AG04450 (cell line): ENCODE results near the gene TCERG1L. TPM values are rescaled to one million over a fixed set of nuclear protein-coding genes. Genes with fewer than 3 reads are reported as not detected.
"Not testable (repeated sequence)": the region's sequence is repeated elsewhere in the genome, so short reads cannot be mapped to it uniquely, and the experiment has no call there.

ENCODE experiments used
- CTCF ChIA-PET: fragments of 300-600, 350-600 bp; formaldehyde crosslinking; extraction: SDS; loops from one replicate; lab custom pipeline; 2022; ENCODE audit warnings: antibody characterized with exemption, inconsistent platforms; lab: Charles Lee
- POLR2A ChIA-PET: fragments of 350-600 bp; formaldehyde crosslinking; extraction: SDS; loops from one replicate; lab custom pipeline; 2021; ENCODE audit warnings: antibody characterized with exemption, inconsistent platforms; lab: Yijun Ruan, JAX
- DNase-seq: peaks from one replicate; pipeline ENCODE4 v3.0.0-alpha.2; 2011; ENCODE audit warnings: low read depth, low spot score
- H3K27ac ChIP-seq: one replicate; pipeline ENCODE4 v1.5.1; 2012; ENCODE audit warnings: low read depth, low read length, control low read depth
- H3K27me3 ChIP-seq: one replicate; pipeline ENCODE4 v1.6.0; 2012; ENCODE audit warnings: low read length; ENCODE audit not compliant: control insufficient read depth, insufficient read depth
- H3K4me3 ChIP-seq: 2 replicates; pipeline ENCODE4 v1.5.1; 2011; ENCODE audit warnings: mild to moderate bottlenecking, low read depth, low read length, control low read depth
- H3K9me3 ChIP-seq: 2 replicates; pipeline ENCODE4 v1.5.1; 2012; ENCODE audit warnings: low read length; ENCODE audit not compliant: control insufficient read depth, insufficient read depth
- polyA plus RNA-seq: library from polyadenylated mRNA; depleted of rRNA; stranded (reverse); fragments of >200 nt; gene quantifications from 2 replicates; pipeline ENCODE4 v1.2.3, GENCODE V29; 2011
- TF ChIP-seq, protein P1 (sequence below): IDR thresholded peaks from 2 replicates; pipeline ENCODE4 v1.5.1; 2011; ENCODE audit warnings: low read depth, low read length, control low read depth, inconsistent platforms

TCERG1L gene
- polyA plus RNA-seq, 1 experiment = not detected

DNA sequence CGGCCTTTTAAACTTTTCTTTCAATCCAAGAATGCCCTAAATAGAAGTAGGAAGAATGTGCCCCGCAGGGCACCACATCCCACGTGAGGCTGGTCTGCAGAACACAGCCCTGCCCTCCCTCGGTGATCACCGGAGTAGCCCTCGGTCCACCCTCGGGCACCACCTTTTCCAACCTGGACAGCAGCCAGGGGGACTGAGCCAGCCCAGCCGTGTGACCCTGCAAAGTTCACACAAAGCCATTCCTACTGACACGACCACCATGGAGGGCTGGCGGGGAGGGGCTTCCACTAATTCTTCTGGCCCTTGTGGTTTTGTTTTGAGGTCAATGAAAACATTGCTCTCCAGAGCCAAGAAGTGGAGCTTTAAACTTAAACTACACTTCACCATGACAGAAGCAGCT is 132.2 kb downstream of the TCERG1L start:
- H3K9me3 ChIP-seq = peaks cover 82% of the 10 kb centered on the region
- ChIA-PET POLR2A (no interaction called here), CTCF (no interaction called here)
- H3K4me3 ChIP-seq = no peak overlapping the region
- H3K27ac ChIP-seq = no peak overlapping the region
- no peak for DNase-seq
- TF ChIP-seq, protein P1, sequence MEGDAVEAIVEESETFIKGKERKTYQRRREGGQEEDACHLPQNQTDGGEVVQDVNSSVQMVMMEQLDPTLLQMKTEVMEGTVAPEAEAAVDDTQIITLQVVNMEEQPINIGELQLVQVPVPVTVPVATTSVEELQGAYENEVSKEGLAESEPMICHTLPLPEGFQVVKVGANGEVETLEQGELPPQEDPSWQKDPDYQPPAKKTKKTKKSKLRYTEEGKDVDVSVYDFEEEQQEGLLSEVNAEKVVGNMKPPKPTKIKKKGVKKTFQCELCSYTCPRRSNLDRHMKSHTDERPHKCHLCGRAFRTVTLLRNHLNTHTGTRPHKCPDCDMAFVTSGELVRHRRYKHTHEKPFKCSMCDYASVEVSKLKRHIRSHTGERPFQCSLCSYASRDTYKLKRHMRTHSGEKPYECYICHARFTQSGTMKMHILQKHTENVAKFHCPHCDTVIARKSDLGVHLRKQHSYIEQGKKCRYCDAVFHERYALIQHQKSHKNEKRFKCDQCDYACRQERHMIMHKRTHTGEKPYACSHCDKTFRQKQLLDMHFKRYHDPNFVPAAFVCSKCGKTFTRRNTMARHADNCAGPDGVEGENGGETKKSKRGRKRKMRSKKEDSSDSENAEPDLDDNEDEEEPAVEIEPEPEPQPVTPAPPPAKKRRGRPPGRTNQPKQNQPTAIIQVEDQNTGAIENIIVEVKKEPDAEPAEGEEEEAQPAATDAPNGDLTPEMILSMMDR = no peak
- no peaks in the 10 kb centered on the region for H3K27me3 ChIP-seq

DNA sequence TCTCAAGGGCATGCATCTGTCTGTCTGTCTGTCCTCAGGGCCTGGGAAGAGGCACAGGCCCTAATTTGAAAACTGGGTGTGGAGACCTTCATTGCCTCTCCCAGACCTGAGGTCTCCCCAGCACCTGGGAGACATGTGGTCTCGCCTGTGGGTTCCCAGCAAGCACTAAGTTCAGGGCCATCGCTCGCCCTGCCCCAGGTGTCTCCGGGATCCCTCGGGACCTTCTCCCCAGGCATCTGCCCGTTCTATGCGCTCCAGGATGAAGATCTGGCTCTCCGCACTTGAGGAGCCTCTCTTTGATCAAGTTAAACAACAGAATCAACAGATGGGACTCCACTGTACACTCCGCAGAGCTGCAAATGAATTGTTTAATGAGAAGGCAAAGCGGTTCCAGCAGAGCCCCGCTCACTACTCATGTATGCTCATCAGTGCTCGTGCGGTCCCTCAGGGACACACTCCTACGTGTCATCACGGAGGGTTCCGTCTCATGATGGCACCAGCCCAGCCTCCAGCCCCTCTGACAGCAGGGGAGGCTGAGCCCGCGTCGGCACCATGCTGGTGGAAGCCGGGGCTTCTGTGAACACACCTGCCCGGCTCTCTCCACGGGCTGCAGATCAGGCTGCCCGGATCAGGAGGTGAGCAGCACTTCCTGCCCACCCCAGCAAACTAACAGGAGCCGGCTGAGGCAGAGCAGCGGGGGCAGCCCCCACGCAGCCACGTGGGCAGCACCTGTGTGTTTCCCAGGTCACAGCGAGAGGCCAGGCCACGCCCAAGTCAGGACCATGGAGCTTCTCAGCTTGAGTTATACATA is 132.8 kb downstream of the TCERG1L start:
- Histone ChIP-seq H3K27ac (no peak overlapping the region), H3K4me3 (no peak overlapping the region), H3K27me3 (no peaks in the 10 kb centered on the region), H3K9me3 (peaks cover 85% of the 10 kb centered on the region)
- POLR2A ChIA-PET = no interaction called here
- CTCF ChIA-PET = no interaction called here
- no peak for DNase-seq
- TF ChIP-seq, protein P1 = no peak

DNA sequence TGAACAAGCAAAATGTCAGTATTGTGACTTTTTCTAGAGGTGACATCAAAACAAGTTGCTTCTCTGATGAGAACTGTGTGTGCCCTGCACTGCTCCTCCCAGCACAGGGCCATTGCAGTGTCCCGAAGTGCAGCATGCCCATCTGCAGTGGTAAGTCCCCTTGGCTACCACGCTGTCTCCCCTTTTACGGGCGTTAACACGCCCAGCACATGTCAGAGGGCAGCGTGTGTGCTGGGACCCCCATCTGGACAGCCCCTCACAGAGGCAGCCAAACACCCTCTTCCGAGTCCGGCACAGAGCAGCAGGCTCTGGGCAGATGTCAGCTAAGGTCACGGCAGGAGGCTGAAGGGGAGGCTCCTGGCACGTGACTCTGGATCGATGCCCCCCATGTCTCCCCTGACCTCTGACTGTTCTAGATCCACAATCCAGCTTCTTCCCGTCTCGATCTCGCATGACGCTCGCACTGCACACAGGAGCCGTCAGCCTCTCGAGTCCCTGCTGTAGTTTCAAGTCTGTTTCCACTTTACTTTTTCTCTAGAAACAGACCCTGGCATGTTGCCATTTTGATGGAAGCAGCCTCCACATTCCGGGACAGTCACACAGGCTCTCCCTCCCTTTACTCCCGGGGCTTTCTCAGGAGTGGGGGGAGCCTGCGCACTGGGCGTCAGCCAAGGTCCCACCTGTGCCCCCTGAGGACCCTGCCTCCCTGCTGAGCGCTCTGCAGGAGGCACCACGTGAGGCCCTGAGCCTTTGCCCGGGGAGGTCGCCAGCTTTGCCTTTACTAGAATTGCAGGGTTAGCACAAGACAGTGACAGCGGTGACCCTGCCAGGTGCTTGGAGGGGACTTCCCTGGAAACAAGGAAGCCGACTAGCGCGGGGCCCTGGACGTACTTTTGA is 133.8 kb downstream of the TCERG1L start:
- Histone ChIP-seq H3K9me3 (peaks cover 84% of the 10 kb centered on the region), H3K4me3 (no peak overlapping the region), H3K27ac (no peak overlapping the region), H3K27me3 (no peaks in the 10 kb centered on the region)
- POLR2A ChIA-PET = no interaction called here
- CTCF ChIA-PET = no interaction called here
- DNase-seq = no peak
- TF ChIP-seq, protein P1 = no peak

DNA sequence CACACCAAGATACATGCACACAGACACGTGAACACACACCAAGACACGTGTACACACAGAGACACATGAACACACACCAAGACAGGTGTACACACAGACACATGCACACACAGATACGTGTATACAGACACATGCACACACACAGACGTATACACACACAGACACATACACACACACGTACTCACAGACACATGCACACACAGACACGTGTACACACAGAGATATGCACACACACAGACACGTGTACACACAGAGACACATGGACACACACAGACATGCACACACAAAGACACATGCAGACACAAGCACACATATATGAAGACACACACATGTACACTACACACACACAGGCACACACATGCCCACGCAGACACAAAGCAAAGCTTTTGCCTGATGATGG is 134.6 kb downstream of the TCERG1L start:
- CTCF ChIA-PET = no interaction called here
- TF ChIP-seq, protein P1 = no peak

DNA sequence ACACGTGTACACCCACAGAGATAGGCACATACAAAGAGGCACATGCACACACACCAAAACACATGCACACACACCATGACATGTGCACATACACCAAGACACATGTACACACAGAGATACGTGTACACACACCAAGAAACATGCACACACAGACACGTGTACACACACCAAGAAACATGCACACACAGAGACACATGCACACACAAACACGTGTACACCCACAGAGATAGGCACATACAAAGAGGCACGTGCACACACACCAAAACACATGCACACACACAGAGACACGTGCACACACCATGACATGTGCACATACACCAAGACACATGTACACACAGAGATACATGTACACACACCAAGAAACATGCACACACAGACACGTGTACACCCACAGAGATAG is 135.2 kb downstream of the TCERG1L start:
- H3K27me3 ChIP-seq, H3K4me3 ChIP-seq, POLR2A ChIA-PET, H3K27ac ChIP-seq, CTCF ChIA-PET, DNase-seq: not testable (repeated sequence)
- H3K9me3 ChIP-seq = peaks cover 83% of the 10 kb centered on the region

More for the DNA sequence above, 134.6 kb downstream of the TCERG1L start:
- Histone ChIP-seq H3K9me3 (peaks cover 88% of the 10 kb centered on the region), H3K27ac (no peak overlapping the region), H3K4me3 (no peak overlapping the region), H3K27me3 (no peaks in the 10 kb centered on the region)
- POLR2A ChIA-PET = no interaction called here
- DNase-seq = no peak
